ENCODE measurements around the gene CPLX1.

The CPLX1 gene

GRCh38 chr4:832536-832935, 6.6 kb upstream of the CPLX1 start:
- no peak for DNase-seq (ENCODE audit: low read depth)

- no peak for DNase-seq (ENCODE audit: low read depth)
Observed at GRCh38 chr4:832108-832507, 6.2 kb upstream of the CPLX1 start.

- no peak for DNase-seq (ENCODE audit: low read depth)
Observed at GRCh38 chr4:831483-831805, 5.5 kb upstream of the CPLX1 start.

- no peak for DNase-seq (ENCODE audit: low read depth)
Observed at GRCh38 chr4:830601-831482, 4.9 kb upstream of the CPLX1 start.

GRCh38 chr4:829761-830600, 4.1 kb upstream of the CPLX1 start:
- no peak for DNase-seq (ENCODE audit: low read depth)

- DNase-seq (ENCODE audit: low read depth): no peak
Observed at GRCh38 chr4:829291-829690, 3.4 kb upstream of the CPLX1 start.

GRCh38 chr4:828641-829271, 2.8 kb upstream of the CPLX1 start:
- DNase-seq (ENCODE audit: low read depth): no peak

GRCh38 chr4:827209-828081, 1.5 kb upstream of the CPLX1 start:
- DNase-seq (ENCODE audit: low read depth): no peak

GRCh38 chr4:826508-827208, 729 bp upstream of the CPLX1 start:
- no peak for DNase-seq (ENCODE audit: low read depth)

GRCh38 chr4:825063-825970, 612 bp downstream of the CPLX1 start:
- DNase-seq (ENCODE audit: low read depth): no peak

- no peak for DNase-seq (ENCODE audit: low read depth)
Observed at GRCh38 chr4:824461-825062, 1.4 kb downstream of the CPLX1 start.

GRCh38 chr4:823761-824460, 2.0 kb downstream of the CPLX1 start:
- no peak for DNase-seq (ENCODE audit: low read depth)

GRCh38 chr4:823176-823760, 2.7 kb downstream of the CPLX1 start:
- no peak for DNase-seq (ENCODE audit: low read depth)

- no peak for DNase-seq (ENCODE audit: low read depth)
Observed at GRCh38 chr4:822361-823175, 3.4 kb downstream of the CPLX1 start.

GRCh38 chr4:821631-822030, 4.3 kb downstream of the CPLX1 start:
- DNase-seq (ENCODE audit: low read depth): no peak

- no peak for DNase-seq (ENCODE audit: low read depth)
Observed at GRCh38 chr4:821181-821591, 4.7 kb downstream of the CPLX1 start.

- DNase-seq (ENCODE audit: low read depth): no peak
Observed at GRCh38 chr4:820230-821172, 5.4 kb downstream of the CPLX1 start.
